Measurements from ENCODE around the gene FGR.

DNA sequence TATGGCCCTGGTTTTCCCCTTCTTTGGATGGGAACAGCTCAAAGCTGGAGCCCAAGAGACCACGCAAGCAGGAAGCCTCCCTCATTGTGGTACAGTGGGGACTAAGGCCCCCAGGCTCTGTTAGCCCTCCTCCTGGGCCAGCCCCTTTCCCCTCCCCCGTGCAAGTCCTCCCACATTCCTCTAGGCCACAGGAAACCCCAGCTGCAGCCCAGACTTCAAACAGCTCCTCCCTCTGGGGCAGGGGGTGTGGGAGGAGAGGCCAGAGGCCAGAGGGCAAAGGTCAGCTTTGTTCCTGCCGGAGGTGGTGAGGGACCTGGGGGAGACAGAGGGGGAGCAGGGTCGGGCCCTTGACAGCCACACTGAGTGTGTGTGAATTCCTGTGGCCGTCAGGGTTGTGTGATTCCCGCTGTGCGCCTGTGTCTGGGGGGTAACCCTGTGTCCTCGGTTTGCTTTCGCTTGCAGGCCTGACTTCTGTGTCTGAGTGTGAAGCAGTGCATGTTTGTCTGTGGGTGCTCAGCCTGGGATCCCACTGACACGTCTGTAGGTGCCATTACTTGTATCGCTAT is 27.7 kb downstream of the FGR start:
- no peak for TF ChIP-seq CTCF (conservative IDR thresholded peaks at IDR 0.05)
- no peak for TF ChIP-seq ZFX (IDR thresholded peaks at IDR 0.05)
